ENCODE data around the gene PRKCE. TPM values are rescaled to one million over a fixed set of nuclear protein-coding genes. Genes with fewer than 3 reads are reported as not detected.
"Not testable (repeated sequence)": the region's sequence is repeated elsewhere in the genome, so short reads cannot be mapped to it uniquely, and the experiment has no call there.

PRKCE gene
- total RNA-seq, 1 donor from 2014 or later: 18.4 TPM

DNA sequence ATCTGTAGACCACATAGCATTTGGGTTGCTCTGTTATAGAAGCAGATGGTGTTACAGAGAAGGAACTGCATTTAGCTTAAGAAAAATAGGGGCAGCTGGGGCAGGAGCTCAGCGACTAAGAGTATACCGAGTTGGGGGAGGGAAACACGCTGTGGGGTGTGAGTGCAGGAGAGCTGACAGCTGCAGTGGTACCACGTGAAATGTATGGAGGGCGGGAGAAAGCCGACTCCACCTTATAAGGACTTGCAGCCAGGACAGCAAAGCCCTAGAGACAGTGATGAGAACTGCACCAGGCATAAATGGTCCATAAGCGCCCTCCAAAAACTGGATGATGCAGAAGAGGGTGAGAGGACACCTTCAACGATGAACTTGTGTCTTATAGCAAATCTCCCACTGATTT is 237.6 kb downstream of the PRKCE start:
- TF ChIP-seq, protein P1, sequence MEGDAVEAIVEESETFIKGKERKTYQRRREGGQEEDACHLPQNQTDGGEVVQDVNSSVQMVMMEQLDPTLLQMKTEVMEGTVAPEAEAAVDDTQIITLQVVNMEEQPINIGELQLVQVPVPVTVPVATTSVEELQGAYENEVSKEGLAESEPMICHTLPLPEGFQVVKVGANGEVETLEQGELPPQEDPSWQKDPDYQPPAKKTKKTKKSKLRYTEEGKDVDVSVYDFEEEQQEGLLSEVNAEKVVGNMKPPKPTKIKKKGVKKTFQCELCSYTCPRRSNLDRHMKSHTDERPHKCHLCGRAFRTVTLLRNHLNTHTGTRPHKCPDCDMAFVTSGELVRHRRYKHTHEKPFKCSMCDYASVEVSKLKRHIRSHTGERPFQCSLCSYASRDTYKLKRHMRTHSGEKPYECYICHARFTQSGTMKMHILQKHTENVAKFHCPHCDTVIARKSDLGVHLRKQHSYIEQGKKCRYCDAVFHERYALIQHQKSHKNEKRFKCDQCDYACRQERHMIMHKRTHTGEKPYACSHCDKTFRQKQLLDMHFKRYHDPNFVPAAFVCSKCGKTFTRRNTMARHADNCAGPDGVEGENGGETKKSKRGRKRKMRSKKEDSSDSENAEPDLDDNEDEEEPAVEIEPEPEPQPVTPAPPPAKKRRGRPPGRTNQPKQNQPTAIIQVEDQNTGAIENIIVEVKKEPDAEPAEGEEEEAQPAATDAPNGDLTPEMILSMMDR (IDR thresholded peaks at IDR 0.05; ENCODE audit: unreplicated experiment): no peak
- no peak for DNase-seq (ENCODE audit: low spot score in 2 of 2, unreplicated experiment in 2 of 2)
- Mint-ChIP-seq H3K9me3 (no peaks in the 10 kb centered on the region), H3K36me3 (no peaks in the 10 kb centered on the region), H3K4me1 (peaks cover 37% of the 10 kb centered on the region), H3K27me3 (ENCODE audit: low read depth) (no peaks in the 10 kb centered on the region), H3K27ac (no peak overlapping the region), H3K4me3 (no peak overlapping the region)

DNA sequence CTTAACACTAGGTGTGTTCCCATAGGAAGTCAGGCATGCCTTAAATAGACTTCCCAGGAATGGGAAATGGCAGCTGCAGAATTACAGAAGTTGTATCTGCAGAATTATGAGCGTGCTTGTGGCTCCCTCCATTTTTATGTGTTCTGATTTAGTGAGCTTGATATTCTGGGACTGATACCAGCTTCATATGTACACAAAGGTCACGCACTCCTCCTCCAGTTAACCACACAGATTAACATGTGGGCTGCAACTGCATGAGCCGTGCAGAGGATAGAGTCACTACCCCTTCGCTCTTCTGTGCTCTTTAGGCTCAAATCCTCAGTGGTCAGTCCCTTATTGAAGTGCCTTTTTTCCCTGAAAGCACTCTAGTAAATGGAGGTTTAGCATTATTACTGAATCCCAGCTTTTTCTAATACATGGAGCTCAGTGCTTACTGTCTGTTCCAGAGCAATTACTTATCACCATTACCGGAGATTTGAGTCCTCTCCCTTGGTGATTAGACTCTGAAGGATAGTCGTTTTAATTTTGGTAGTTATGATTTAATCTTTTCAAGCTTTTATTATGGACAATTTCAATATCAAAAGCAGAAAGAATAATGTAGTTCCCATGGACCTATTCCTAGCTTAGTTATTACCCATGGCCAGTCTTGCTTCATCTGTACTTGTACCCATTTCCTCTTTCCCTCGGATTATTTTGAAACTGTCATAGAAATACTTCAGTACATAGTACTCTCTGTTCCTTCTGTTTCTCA is 238.3 kb downstream of the PRKCE start:
- TF ChIP-seq, protein P1 (IDR thresholded peaks at IDR 0.05; ENCODE audit: unreplicated experiment): no peak
- no peak overlapping the region for H3K27ac Mint-ChIP-seq
- H3K27me3 Mint-ChIP-seq (ENCODE audit: low read depth): no peaks in the 10 kb centered on the region
- H3K9me3 Mint-ChIP-seq: no peaks in the 10 kb centered on the region
- no peaks in the 10 kb centered on the region for H3K36me3 Mint-ChIP-seq
- peaks cover 36% of the 10 kb centered on the region for H3K4me1 Mint-ChIP-seq
- DNase-seq (ENCODE audit: low spot score in 2 of 2, unreplicated experiment in 2 of 2): no peak
- H3K4me3 Mint-ChIP-seq: no peak overlapping the region

DNA sequence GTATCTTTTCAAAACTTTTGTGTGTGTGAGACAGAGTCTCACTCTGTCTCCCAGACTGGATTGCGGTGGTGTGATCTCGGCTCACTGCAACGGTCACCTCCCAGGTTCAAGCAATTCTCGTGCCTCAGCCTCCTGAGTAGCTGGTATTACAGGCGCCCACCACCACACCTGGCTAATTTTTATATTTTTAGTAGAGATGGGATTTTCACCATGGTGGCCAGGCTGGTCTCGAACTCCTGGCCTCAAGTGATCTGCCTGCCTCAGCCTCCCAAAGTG is 238.8 kb downstream of the PRKCE start:
- not testable (repeated sequence) for DNase-seq (ENCODE audit: low spot score in 2 of 2, unreplicated experiment in 2 of 2); H3K27ac Mint-ChIP-seq; H3K36me3 Mint-ChIP-seq; H3K27me3 Mint-ChIP-seq (ENCODE audit: low read depth); H3K4me3 Mint-ChIP-seq; H3K9me3 Mint-ChIP-seq
- peaks cover 32% of the 10 kb centered on the region for H3K4me1 Mint-ChIP-seq

DNA sequence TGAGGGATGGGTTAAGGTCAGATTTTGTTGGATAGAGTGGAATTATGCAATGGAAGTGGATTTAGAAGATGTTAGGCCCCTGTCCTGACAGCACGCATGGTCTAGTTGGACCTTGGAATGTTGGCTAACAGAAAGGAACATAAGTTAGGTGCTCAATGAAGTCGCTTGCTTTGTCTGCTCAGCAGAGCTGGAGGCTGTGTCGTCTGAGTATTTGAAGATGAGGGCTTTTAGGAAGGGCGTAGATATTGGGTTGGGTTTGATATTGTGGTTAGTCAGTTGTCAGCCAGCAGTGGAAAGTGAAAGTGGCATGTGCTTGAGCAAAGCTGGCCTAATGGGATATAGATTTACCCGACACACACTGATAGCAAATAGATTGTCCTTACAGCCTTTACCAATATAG is 239.3 kb downstream of the PRKCE start:
- H3K27me3 Mint-ChIP-seq (ENCODE audit: low read depth): no peaks in the 10 kb centered on the region
- no peak overlapping the region for H3K27ac Mint-ChIP-seq
- H3K4me3 Mint-ChIP-seq: no peak overlapping the region
- H3K9me3 Mint-ChIP-seq: no peaks in the 10 kb centered on the region
- H3K36me3 Mint-ChIP-seq: no peaks in the 10 kb centered on the region
- DNase-seq (ENCODE audit: low spot score in 2 of 2, unreplicated experiment in 2 of 2): no peak
- peaks cover 30% of the 10 kb centered on the region for H3K4me1 Mint-ChIP-seq
- TF ChIP-seq, protein P1 (IDR thresholded peaks at IDR 0.05; ENCODE audit: unreplicated experiment): no peak

DNA sequence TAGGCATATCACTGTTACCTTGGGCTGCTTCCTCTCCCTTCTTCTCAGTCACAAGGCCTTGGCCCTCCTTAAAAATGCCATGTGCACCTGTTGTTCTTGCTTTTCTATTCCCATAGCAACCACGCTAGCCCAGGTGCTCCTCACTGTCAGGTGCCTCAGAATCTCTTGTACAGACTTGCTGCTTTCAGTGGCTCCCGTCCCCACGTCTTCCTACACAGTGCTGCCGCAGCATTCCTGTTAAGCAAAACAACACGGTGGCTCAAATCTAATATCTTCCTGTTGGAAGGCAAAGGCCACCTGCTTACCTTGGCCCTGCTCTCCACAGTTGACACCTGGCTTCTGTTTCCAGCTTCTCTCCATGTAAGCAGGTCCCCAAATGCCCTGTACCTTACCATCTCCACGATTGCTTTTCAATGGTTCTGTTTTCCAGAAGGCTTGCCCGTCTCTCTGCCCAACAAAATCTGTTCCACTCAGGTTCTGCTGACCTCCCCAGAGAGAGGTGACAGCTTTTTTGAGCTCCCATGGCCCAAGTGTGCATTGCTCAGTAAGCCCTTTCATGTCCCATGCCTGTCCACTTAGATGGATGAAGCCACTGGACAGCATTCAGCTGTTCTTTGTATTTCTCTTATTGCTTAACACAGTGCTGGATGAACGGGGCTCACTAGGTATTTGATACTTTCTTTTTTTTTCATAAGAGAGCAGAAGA is 240.4 kb downstream of the PRKCE start:
- peaks cover 24% of the 10 kb centered on the region for H3K4me1 Mint-ChIP-seq
- H3K27me3 Mint-ChIP-seq (ENCODE audit: low read depth): no peaks in the 10 kb centered on the region
- no peaks in the 10 kb centered on the region for H3K9me3 Mint-ChIP-seq
- TF ChIP-seq, protein P1 (IDR thresholded peaks at IDR 0.05; ENCODE audit: unreplicated experiment): no peak
- H3K4me3 Mint-ChIP-seq: no peak overlapping the region
- DNase-seq (ENCODE audit: low spot score in 2 of 2, unreplicated experiment in 2 of 2): no peak
- no peaks in the 10 kb centered on the region for H3K36me3 Mint-ChIP-seq
- no peak overlapping the region for H3K27ac Mint-ChIP-seq

GRCh38 chr2:45892425-45892745 is 240.9 kb downstream of the PRKCE start:
- H3K4me1 Mint-ChIP-seq: peaks cover 21% of the 10 kb centered on the region
- no peaks in the 10 kb centered on the region for H3K27me3 Mint-ChIP-seq (ENCODE audit: low read depth)
- TF ChIP-seq, protein P1 (IDR thresholded peaks at IDR 0.05; ENCODE audit: unreplicated experiment): no peak
- no peaks in the 10 kb centered on the region for H3K9me3 Mint-ChIP-seq
- no peaks in the 10 kb centered on the region for H3K36me3 Mint-ChIP-seq
- no peak for DNase-seq (ENCODE audit: low spot score in 2 of 2, unreplicated experiment in 2 of 2)
- H3K27ac Mint-ChIP-seq: no peak overlapping the region
- H3K4me3 Mint-ChIP-seq: no peak overlapping the region

All from mesothelial cell of epicardium (in vitro differentiated cells).